ENCODE measurements around the gene NUTF2. TPM values are rescaled to one million over a fixed set of nuclear protein-coding genes. Genes with fewer than 3 reads are reported as not detected.

NUTF2 gene
- total and polyA plus RNA-seq, 10 of the 15 experiments (the other 5 are each of a cell fraction or from before 2014, with no cell fraction given) = 116 to 342 (median 202) TPM

DNA sequence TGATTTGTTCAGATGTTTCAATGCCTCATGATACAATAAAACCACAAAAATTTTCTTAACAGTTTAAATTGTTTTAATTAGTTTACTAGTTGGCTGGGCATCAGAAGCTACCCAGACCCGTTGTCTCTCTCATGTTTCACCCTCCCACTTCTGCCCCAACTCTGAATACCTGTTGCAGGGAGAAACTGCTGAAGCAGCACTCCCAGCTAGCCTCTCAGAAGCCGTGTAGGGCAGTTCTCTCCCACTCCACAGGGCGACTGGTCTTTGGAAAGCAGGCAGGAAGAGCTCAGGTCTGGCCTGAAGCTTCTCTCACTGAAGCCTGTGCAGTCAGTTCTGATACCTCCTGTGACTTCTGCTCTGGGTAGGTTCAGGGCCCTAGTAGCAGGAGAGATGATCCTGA, 24.5 kb downstream of the NUTF2 start:
- in situ Hi-C loops (cut with MboI) (no loop called here), intact Hi-C loops (cut with micrococcal nuclease; ENCODE audit: unreplicated experiment) (no loop called here)
- ChIA-PET CTCF (interaction anchor here (1.0 to 1.4 kb wide), 3 partner anchors 16 to 55 kb away, joined by 3 to 5 read pairs (median 3); no protein-coding TSS in a partner anchor), RAD21 (ENCODE audit: unreplicated experiment) (interaction anchor here (0.9 kb wide), 1 partner anchor 27 kb away, joined by 3 read pairs; no protein-coding TSS in a partner anchor), SMC1A (ENCODE audit: uncharacterized antibody, unreplicated experiment) (interaction anchor here (0.6 to 1.3 kb wide), 2 partner anchors 23 to 36 kb away, joined by 3 read pairs; no protein-coding TSS in a partner anchor), POLR2A (interaction anchor here (0.5 to 2.0 kb wide), 4 partner anchors 31 to 181 kb away, joined by 3 to 5 read pairs (median 4); partner anchors contain the start of gene SLC12A4)
- H2AFZ ChIP-seq (ENCODE audit: control insufficient read depth, low read depth, low read length) = no peak overlapping the region
- H3K4me1 ChIP-seq (ENCODE audit: control insufficient read depth, insufficient read depth, low read length) = peaks cover 9% of the 10 kb centered on the region
- no peak overlapping the region for H3K9ac ChIP-seq (ENCODE audit: control insufficient read depth, insufficient read depth, low read length)
- H3K4me3 ChIP-seq = no peak overlapping the region
- peaks cover 28% of the 10 kb centered on the region for H3K79me2 ChIP-seq (ENCODE audit: control insufficient read depth, insufficient read depth, low read length)
- no peak for ATAC-seq
- H3K36me3 ChIP-seq (ENCODE audit: control insufficient read depth in 2 of 2, insufficient read depth in 2 of 2, low read length in 1 of 2) = peaks cover 10 to 28% of the 10 kb centered on the region in 2 experiments
- no peak for DNase-seq (ENCODE audit: low read depth, low spot score)
- 65% methylated on average over 3 of the region's 3 CpGs for WGBS (ENCODE audit: insufficient coverage, insufficient replicate concordance, low lambda C conversion rate, missing lambda C conversion rate)
- H3K9me3 ChIP-seq (replicated peaks; ENCODE audit: control insufficient read depth, insufficient read depth, low read length) = no peaks in the 10 kb centered on the region
- no peak overlapping the region for H3K27ac ChIP-seq (ENCODE audit: control insufficient read depth, insufficient read depth)
- no TSS peak for BruUV-seq (replicated peaks)
- peaks cover 4% of the 10 kb centered on the region; the same call in 1 of the 2 replicates for H4K20me1 ChIP-seq (ENCODE audit: control insufficient read depth, insufficient read depth)
- no peak overlapping the region for H3K4me2 ChIP-seq (ENCODE audit: control insufficient read depth, insufficient read depth)
- H3K27me3 ChIP-seq (replicated peaks in 1 of 2; ENCODE audit: control insufficient read depth in 2 of 2, insufficient read depth in 2 of 2, low read length in 1 of 2) = no peaks in the 10 kb centered on the region
- no peak for FAIRE-seq
- TF ChIP-seq REST (IDR thresholded peaks at IDR 0.05; ENCODE audit: low read depth, low read length) = no peak
- TF ChIP-seq CREB1 (IDR thresholded peaks at IDR 0.05; ENCODE audit: low read depth) = no peak
- TF ChIP-seq ZNF622 (IDR thresholded peaks at IDR 0.05) = no peak
- no peak for TF ChIP-seq IKZF2 (IDR thresholded peaks at IDR 0.05)
- no peak for TF ChIP-seq HSF1 (IDR thresholded peaks at IDR 0.05; ENCODE audit: low read depth, low read length)
- TF ChIP-seq CEBPZ (IDR thresholded peaks at IDR 0.05; ENCODE audit: low read depth, low read length) = no peak
- no peak for TF ChIP-seq JUNB (IDR thresholded peaks at IDR 0.05)
- no peak for TF ChIP-seq EP300 (IDR thresholded peaks at IDR 0.05; ENCODE audit: borderline replicate concordance in 1 of 2, control insufficient read depth in 1 of 2, low read depth in 2 of 2, low read length in 2 of 2)
- no peak for TF ChIP-seq RBBP5 (conservative IDR thresholded peaks at IDR 0.05)
- TF ChIP-seq CEBPB (IDR thresholded peaks at IDR 0.05; ENCODE audit: borderline replicate concordance in 1 of 2, low read depth in 2 of 2, low read length in 2 of 2) = no peak
- TF ChIP-seq WRNIP1 (IDR thresholded peaks at IDR 0.05; ENCODE audit: borderline replicate concordance, low read depth, low read length) = no peak
- no peak for TF ChIP-seq SMAD5 (IDR thresholded peaks at IDR 0.05; ENCODE audit: low read depth)
- no peak for TF ChIP-seq LARP7 (IDR thresholded peaks at IDR 0.05)
- TF ChIP-seq IKZF1 (conservative IDR thresholded peaks at IDR 0.05) = no peak
- no peak for TF ChIP-seq NFIC (IDR thresholded peaks at IDR 0.05; ENCODE audit: low read depth, low read length)
- no peak for TF ChIP-seq SP1 (IDR thresholded peaks at IDR 0.05; ENCODE audit: low read depth, low read length)
- no peak for TF ChIP-seq YBX1 (IDR thresholded peaks at IDR 0.05)

All from GM12878 (cell line).